ENCODE measurements around the gene SKIC3. TPM values are rescaled to one million over a fixed set of nuclear protein-coding genes. Genes with fewer than 3 reads are reported as not detected.

SKIC3 gene
- polyA plus RNA-seq, 1 of the 3 experiments (the other 2 are of a cell fraction): 27.4 TPM

DNA sequence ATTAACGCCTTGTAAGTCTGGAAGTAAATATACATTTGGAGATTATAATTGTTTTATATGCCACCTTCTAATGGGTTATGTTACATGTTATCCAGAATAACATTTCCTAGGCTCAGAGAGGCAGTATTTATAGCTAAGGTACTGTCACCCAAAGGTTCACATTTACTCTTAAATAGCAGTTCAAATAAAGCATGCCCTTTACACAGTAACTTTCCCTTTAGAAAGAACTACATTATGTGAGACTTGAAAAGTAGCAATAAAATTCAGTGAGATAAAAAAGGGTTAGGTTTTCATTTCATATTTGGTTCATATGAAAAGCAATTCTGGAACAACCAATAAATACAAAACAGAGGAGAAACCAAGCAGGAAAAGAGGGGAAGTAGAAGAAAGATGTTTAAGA, 35.1 kb downstream of the SKIC3 start:
- Histone ChIP-seq H3K9me3 (no peaks in the 10 kb centered on the region), H3K9me2 (peaks cover 5% of the 10 kb centered on the region; the same call in 1 of the 2 replicates), H3K4me1 (ENCODE audit: control insufficient read depth in 1 of 2, insufficient read depth in 2 of 2, low read depth in 1 of 2, low read length in 1 of 2) (no peaks in the 10 kb centered on the region), H3K36me3 (replicated peaks in 1 of 2; ENCODE audit: control insufficient read depth in 1 of 2, insufficient read depth in 2 of 2, low read length in 1 of 2) (peaks cover 83 to 90% of the 10 kb centered on the region in 2 experiments), H2AFZ (ENCODE audit: low read depth) (no peak overlapping the region), H3F3A (replicated peaks; ENCODE audit: insufficient read depth) (no peaks in the 10 kb centered on the region), H3K4me3 (ENCODE audit: low read depth in 2 of 2, low read length in 1 of 2) (no peak overlapping the region), H3K27ac (ENCODE audit: low read depth in 2 of 2, low read length in 1 of 2) (no peak overlapping the region), H3K27me3 (ENCODE audit: insufficient read depth) (no peaks in the 10 kb centered on the region), H3K9ac (no peak overlapping the region), H3K79me2 (ENCODE audit: insufficient read depth) (no peaks in the 10 kb centered on the region), H3K4me2 (no peak overlapping the region), H4K20me1 (ENCODE audit: insufficient read depth) (no peaks in the 10 kb centered on the region)
- 95% methylated on average over 1 of the region's 1 CpG for WGBS (ENCODE audit: low lambda C conversion rate)
- ChIA-PET CTCF (no interaction called here), POLR2A (no interaction called here)
- DNase-seq: no peak
- no peak for TF ChIP-seq EP300 (IDR thresholded peaks at IDR 0.05; ENCODE audit: borderline replicate concordance in 1 of 2, low read depth in 1 of 2, low read length in 1 of 2)
- TF ChIP-seq FOXJ3 (CRISPR knock-in tag; IDR thresholded peaks at IDR 0.05): no peak
- no peak for TF ChIP-seq SMC3 (IDR thresholded peaks at IDR 0.05; ENCODE audit: low read depth, low read length)
- TF ChIP-seq SIN3A (IDR thresholded peaks at IDR 0.05; ENCODE audit: borderline replicate concordance, low read depth, low read length): no peak
- TF ChIP-seq, protein P1, sequence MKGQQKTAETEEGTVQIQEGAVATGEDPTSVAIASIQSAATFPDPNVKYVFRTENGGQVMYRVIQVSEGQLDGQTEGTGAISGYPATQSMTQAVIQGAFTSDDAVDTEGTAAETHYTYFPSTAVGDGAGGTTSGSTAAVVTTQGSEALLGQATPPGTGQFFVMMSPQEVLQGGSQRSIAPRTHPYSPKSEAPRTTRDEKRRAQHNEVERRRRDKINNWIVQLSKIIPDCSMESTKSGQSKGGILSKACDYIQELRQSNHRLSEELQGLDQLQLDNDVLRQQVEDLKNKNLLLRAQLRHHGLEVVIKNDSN (IDR thresholded peaks at IDR 0.05; ENCODE audit: borderline replicate concordance, low read depth): no peak
- no peak for TF ChIP-seq MXI1 (IDR thresholded peaks at IDR 0.05; ENCODE audit: low read depth, low read length)
- no peak for TF ChIP-seq ELF1 (IDR thresholded peaks at IDR 0.05)
- TF ChIP-seq, protein P2, sequence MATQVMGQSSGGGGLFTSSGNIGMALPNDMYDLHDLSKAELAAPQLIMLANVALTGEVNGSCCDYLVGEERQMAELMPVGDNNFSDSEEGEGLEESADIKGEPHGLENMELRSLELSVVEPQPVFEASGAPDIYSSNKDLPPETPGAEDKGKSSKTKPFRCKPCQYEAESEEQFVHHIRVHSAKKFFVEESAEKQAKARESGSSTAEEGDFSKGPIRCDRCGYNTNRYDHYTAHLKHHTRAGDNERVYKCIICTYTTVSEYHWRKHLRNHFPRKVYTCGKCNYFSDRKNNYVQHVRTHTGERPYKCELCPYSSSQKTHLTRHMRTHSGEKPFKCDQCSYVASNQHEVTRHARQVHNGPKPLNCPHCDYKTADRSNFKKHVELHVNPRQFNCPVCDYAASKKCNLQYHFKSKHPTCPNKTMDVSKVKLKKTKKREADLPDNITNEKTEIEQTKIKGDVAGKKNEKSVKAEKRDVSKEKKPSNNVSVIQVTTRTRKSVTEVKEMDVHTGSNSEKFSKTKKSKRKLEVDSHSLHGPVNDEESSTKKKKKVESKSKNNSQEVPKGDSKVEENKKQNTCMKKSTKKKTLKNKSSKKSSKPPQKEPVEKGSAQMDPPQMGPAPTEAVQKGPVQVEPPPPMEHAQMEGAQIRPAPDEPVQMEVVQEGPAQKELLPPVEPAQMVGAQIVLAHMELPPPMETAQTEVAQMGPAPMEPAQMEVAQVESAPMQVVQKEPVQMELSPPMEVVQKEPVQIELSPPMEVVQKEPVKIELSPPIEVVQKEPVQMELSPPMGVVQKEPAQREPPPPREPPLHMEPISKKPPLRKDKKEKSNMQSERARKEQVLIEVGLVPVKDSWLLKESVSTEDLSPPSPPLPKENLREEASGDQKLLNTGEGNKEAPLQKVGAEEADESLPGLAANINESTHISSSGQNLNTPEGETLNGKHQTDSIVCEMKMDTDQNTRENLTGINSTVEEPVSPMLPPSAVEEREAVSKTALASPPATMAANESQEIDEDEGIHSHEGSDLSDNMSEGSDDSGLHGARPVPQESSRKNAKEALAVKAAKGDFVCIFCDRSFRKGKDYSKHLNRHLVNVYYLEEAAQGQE (IDR thresholded peaks at IDR 0.05; ENCODE audit: low read depth, low read length): no peak
- TF ChIP-seq EZH2phosphoT487 (IDR thresholded peaks at IDR 0.05; ENCODE audit: borderline replicate concordance, low read depth): no peak
- TF ChIP-seq FOSL2 (IDR thresholded peaks at IDR 0.05; ENCODE audit: borderline replicate concordance, low read depth): no peak
- no peak for TF ChIP-seq TEAD4 (IDR thresholded peaks at IDR 0.05; ENCODE audit: borderline replicate concordance, insufficient read depth)
- TF ChIP-seq, protein P3, sequence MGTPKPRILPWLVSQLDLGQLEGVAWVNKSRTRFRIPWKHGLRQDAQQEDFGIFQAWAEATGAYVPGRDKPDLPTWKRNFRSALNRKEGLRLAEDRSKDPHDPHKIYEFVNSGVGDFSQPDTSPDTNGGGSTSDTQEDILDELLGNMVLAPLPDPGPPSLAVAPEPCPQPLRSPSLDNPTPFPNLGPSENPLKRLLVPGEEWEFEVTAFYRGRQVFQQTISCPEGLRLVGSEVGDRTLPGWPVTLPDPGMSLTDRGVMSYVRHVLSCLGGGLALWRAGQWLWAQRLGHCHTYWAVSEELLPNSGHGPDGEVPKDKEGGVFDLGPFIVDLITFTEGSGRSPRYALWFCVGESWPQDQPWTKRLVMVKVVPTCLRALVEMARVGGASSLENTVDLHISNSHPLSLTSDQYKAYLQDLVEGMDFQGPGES (IDR thresholded peaks at IDR 0.05; ENCODE audit: low read depth, low read length): no peak
- no peak for TF ChIP-seq RAD21 (IDR thresholded peaks at IDR 0.05; ENCODE audit: low read length)
- no peak for TF ChIP-seq RXRA (IDR thresholded peaks at IDR 0.05; ENCODE audit: borderline replicate concordance, low read depth)
- TF ChIP-seq, protein P4, sequence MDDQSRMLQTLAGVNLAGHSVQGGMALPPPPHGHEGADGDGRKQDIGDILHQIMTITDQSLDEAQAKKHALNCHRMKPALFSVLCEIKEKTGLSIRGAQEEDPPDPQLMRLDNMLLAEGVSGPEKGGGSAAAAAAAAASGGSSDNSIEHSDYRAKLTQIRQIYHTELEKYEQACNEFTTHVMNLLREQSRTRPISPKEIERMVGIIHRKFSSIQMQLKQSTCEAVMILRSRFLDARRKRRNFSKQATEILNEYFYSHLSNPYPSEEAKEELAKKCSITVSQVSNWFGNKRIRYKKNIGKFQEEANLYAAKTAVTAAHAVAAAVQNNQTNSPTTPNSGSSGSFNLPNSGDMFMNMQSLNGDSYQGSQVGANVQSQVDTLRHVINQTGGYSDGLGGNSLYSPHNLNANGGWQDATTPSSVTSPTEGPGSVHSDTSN (IDR thresholded peaks at IDR 0.05): no peak
